ENCODE data around the gene MIGA2.

The MIGA2 gene

DNA sequence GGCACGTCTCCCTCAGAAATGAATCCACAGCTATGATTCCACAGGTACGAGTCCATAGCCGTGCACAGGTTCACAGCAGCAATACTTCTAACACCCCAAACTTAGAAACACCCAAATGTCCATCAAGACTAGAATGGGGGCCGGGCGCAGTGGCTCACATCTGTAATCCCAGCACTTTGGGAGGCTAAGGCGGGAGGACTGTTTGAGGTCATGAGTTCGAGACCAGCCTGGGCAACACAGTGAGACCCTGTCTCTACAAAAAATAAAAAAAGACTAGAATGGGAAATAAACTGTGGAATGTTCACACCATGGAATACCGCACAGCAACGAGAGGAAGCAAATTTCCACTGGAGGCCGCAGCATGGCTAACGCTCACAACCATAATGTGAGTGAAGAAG lies 40.2 kb downstream of the MIGA2 start:
- no peak for DNase-seq

DNA sequence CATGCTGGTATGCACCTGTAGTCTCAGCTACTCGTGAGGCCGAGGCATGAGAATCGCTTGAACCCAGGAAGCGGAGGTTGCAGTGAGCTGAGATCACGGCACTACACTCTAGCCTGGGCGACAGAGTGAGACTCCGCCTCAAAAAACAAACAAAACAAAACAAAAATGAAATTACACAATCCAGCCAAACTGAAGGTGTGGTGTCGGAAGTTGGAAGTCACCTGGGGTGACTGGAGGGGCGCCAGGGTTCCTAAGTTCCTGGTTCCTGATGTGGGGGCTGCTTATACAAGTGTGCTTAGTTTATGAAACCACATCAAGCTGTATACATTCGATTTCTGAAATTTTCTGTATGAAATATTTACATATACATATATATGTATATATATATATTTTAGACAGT lies 40.8 kb downstream of the MIGA2 start:
- no peak for DNase-seq

DNA sequence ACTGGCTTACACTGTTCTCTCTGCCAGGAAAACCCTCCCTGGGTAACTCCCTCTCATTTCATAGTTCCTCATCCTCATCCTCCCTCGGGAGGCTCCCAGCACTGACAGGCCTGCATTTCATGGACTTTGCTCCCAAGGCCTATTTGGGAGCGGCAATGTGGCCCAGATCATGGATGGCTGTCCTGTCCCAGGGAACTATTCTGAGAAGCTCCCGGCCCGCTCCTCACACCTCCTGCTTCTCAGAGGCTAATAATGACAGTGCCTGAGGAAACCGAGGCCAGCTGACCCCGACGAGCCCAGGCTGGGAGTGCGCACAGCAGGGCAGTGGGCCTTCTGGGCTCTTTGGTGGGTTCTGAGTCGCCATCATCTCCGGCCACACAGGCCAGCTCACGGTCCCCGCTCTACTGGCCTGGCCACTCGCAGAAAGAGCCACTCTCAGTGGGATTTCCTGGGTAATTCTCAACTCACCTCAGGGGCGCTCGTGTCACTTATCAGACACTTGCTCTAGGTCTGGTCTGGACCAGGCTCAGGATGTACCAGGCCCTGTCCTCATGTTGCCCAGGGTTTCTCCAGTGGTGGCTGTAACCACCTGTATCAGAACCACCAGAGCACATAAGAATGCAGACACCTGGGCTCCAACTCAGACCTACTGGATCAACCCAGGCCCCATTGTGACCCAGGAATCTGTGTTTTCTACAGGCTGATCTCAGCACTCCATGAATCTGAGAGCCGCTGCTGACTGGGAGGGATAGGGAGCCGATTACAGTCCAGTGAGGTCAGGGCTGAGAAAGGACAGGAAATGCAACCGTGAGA lies 42.5 kb downstream of the MIGA2 start:
- DNase-seq: no peak

DNA sequence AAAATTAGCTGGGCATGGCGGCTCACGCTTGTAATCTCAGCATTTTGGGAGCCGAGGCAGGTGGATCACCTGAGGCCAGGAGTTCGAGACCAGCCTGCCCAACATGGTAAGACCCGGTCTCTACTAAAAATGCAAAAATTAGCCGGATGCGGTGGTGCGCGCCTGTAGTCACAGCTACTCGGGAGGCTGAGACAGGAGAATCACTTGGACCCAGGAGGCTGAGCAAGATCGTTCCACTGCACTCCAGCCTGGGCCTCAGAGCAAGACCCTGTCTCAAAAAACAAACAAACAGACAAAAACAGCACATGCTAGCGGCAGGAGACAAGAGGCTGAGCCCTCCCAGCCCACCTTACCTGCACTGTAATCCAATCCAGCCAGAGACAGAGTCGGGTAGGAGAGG lies 43.4 kb downstream of the MIGA2 start:
- no peak for DNase-seq

DNA sequence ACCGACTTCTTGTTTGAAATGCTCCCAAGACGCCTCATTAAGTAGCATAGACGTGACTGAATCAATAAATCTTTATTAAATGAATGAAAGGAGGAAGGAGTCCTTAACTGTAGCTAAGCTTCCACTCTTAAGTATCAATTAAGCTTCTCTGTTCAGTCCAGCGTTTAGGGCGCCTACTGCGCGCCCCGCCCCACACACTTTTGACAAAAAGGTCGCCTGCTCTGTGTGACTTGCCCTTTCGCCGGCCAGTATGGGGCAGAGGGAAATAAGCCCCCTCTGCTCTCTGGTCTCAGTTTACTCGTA lies 43.8 kb downstream of the MIGA2 start:
- DNase-seq: no peak

DNA sequence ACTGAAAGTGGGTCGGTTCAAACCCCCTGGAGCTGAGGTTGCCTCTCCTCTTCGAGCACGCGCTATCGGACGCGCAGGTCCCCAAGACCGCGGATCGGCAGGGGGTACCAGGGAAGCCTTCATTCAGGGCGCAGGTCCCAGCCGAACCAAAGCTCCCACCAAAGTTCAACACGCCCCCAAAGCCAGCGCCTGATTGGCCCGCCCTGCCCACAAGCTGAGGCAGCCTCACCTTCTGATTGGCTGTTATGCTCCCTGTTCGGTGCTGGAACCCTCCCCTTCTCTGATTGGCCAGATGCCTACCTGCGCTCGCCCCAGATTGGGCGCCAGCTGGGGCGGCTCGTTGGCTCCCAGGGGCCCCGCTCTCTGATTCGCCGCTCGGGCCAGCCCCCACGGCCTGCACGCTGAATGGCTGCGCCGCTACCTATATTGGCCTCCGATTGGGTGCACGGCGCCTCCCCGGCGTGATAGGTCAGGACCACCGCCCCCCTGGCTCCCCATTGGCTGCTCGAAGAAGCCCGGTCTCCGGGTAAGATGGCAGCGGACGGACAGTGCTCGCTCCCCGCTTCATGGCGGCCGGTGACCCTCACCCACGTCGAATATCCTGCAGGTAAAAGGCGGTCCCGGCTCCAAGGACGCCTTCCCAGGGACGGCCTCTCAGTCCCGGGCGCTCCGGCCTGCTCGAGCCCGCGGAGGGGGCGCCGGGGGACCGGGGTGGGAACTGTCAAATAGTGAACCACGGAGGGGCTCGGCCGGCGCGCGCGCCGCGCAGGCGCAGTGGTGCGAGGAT lies 44.4 kb downstream of the MIGA2 start, which contains the start of gene DOLPP1:
Gene DOLPP1 (plus strand): TSS at position 511 of the 787 bp plus-strand sequence. CDS start 21 bp downstream, at position 532.
- DNase-seq: peak; percentile 98

DNA sequence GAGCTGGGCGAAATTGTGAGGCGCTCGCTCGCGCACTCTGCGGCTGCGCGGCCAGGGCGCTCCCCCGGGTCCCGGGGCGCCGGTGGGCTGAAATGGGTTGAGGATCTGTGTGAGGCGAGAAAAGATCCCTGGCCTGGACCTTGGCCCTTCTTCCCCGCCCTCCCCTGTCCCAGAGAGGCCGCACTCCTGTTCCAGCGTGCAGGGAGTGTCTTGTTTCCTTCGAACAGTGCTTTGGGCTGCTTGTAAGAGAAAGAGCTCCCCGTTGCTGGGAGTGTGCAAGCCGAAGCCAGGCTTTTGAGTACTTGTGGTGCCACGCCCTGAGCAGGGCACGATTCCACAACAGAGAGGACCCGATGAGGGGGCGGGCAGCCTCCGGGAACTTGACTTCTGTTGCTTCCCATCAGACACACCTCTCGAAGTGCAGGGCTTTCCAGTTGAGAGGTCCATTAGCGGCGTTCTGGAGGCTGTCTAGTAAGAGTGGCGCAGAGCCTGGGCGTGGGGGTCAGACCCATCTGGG lies 45.0 kb downstream of the MIGA2 start:
- DNase-seq: no peak

DNA sequence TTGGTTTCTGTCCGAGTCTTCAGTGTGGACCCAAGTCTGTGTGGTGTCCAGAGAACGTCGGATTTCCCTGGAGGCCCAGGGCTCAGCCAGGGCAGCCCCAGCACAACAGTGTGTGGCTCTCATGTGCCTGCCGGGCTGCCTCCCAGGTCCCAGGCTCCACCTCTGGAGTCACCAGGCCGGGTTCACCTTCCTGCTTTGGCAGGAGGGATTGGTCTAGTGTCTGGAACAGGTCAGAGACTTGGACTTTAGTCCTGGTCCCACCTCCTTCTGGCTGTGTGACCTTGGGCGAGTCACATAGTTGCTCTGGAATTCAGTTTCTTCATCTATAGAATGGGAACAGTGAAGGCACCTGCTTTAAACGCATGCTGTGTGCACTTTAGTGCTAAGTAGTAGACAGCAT lies 47.7 kb downstream of the MIGA2 start:
- DNase-seq: no peak

DNA sequence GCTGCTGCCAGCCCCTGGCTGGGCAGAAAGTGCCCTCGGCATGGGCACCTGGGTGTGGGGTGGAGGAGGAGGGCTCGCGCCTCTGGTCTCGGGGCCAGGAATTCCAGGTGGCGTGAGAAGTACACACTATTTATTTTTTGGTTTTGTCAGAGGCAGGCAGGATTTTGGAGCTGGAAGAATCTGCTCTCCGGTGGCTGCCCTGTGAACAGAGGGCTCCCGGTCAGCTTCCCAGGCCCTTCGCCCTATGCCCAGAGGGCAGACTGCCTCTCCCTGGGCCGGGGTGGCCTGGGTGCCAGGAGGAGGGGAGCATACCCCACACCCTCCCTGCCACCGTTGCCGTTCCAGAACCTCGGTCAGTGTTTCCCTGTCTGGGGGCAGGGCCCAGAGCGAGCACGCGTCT lies 52.8 kb downstream of the MIGA2 start:
- no peak for DNase-seq

DNA sequence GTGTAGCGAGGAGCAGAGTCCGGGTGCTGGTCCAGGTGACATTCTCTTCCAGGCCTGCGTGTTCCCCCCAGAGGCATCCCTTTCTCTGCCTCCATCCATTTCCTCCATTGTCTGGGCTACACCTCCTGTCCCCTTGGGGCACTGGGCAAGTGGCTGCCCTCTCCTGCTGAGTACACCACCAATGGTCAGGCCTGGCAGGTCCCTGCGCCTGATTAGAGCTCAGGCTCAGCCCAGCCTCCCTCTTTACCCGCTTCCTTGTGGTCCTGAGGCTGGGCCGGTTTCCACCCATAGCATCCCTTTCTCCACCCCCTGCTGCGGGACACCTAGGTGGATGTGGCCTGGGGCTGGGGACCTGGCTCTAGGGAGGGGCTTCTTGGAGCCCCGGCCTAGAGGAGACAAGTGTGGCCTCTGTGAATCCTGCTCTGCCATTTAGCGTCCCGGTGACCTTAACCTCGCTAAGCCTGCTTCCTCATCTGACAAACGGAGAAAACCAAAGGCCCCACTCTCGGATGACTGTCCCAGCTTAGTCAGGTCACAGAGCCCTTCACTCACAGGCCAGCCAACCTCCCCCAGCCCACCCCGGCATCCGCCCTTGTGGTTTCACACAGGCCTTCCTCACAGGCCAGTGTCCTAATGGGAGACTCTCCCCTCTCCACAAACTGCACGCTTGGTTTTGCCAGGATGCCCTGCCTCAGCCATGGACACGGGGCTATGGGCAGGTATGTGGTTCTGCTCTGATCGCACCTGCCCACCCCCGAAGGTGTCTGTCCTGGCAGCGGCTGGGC lies 57.4 kb downstream of the MIGA2 start:
- no peak for DNase-seq

DNA sequence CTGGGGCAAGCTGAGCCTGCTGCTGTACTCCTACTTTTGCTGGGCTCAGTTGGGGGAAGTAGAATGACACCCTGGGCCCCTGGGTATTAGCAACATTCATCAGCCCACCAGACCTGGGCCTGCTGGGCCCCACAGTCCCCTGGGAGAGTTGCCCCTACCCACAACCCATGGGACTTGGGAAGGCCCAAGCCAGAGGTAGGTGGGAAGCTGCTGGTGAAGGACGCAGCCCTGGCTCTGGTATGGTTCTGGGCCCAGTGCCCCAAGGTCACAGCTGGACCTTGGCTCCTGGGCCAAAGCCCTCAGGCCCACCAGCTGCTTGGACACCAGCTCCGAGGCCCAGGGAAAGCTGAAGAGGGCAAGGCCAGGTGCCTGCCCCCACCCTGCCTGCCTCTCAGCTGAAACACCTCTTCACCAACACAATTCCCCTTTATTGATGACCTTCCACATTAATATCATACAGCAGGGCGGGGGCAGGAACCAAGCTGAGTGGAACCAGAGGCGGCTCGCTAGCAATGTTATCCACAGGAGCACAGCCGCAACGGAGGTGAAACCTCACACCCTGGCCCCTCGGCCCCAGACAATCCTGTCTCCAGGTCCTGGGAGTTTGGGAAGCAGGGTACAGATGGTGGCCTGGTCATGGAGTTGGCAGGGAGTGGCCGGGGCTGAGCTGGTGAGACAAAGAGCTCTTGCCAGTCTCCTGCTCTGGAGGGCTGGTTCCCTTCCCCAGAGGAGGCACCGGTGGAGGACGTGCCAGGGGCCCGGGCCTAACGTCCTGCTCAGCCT lies 58.2 kb downstream of the MIGA2 start:
- no peak for DNase-seq

DNA sequence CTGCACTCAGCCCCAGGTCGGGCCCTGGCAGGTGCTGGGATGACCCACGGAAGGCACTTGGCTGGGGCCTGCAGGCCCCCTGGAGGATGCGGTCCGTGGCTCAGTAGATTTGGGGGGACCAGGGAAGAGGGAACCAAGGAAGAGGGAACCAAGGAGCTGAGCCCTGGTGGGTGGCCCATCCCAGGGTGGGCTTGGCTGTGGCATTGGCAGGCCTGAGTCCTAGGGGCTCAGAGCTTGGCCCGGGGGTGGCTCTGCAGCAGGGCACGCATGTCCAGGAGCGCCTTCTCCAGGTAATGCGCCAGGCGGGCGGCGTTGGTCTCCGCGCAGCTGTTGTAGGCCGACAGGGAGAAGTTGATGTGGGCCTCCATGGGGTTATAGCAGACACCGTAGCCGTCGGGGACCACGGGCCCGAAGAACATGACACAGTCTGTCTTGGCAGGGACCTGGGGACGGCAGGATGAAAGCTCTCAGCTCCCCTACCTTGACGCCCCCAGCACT lies 58.8 kb downstream of the MIGA2 start:
- DNase-seq: no peak

DNA sequence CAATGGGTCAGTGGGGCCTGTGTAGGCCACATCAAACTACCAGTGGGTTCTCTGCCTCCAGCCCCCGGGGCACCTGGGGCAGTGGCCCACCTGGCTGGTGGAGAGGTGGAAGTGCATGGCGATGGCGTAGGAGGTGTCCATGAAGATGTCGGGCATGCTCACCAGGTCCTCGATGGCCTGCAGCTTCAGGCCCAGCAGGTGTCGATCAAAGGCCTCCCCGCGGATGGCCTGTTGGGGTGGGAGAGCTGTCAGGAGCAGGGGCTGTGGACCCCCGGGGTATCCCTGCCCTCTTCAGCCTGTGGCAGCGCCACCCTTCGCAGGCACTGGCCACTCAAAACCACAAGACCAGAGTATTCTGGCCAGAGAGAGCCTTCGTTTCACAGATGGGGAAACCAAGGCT lies 59.5 kb downstream of the MIGA2 start:
- DNase-seq: no peak

DNA sequence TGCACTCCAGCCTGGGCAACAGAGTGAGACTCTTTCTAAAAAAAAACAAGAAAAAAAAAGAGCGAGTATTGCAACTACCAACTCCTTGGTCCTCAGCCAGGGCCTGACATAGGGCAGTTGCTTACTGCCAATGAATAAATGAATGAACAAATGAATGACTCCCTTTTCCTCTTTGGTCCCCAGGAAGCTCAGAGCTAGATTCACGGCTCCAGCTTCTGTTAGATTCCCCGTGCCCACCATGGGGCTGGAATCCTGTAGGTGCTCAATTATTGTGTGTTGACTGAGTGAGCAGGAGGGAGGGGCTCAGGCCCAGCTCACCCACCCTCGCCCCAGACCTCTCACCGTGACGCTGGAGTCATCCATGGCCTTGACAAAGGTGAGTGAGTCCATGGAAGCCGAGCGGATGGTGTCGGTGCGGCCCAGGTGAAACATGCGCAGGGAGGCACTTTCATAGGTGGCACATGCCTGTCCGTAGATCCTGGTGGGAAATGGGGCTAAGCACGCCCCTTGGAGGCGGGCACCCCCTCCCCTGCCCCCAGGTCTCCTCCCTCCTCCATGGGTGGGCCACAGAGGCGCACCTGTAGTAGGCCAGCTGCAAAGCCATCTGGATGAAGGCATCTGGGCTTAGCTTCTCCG lies 61.4 kb downstream of the MIGA2 start:
- DNase-seq: no peak

DNA sequence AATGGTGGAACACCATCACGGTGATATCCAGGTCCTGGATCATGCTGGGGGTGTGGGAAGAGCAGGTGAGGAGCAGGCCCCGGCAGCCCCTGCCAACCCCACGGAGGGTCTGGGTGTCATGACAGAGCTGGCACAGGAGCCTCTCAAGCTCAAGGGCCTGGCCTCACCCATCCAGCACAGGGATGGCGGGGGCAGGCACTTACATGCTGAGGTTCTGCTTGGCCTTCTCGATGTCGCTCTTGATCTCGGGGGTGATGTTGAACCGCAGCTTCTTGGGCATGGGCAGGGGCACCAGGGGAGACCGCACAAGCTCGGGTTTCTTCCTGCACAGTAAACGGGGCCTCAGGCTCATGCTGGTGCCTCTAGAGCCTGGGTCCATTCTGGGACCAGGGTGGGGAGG lies 61.9 kb downstream of the MIGA2 start:
- no peak for DNase-seq

DNA sequence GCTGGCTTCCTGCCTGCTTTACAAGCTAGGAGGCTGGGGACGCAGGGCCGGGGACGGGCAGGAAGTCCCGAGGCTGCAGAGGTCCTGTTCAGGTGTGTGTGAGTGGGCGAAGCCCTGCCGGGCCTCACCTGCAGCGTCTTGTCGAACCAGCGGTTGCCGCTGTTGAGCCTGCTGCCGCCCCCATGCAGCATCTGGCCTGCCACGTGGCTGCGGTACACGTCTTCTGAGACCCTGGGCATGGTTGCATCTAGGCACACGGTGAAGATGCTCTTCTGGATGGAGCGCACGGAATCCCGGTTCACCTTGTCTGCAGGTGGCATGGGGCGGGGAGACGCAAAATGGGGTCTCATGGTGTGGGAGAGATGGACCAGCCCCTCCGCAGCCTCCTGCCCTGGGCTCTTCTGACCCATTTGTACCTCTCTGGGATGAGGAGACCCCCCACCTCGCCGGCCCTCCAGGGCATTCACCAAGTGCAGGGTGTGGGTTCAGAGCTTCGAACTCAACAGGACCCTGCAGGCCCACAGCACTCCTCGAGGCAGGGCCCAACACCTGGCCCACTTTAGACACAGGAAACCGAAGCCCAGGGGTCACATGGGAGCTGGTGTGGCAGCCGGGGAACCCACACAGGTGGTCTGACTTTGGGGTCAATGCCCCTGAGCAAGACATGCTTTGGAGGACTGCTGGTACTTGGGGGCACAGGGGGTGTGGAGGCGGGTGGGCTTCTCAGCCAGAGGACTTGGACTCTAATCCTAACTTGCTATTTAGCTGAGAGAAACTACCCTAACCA lies 64.2 kb downstream of the MIGA2 start:
- no peak for DNase-seq

DNA sequence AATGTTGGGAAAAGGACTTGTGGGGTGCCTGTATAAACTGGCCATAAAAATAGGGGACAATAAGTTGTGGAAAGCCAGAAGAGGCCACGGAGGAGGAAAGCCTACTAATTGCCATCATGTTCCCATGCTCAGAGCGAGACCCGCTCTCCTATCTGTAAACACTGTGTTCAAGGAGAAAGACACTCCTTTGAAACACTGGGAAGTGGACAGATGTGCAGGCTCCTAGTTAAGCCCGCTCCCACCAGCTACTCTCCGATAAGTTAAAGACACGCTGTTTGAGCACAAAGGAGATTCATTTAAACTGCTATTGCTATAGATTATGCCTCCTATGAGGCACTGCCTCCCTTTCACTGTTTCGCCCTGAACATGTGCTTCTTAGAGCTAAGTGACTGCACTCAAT lies 64.9 kb downstream of the MIGA2 start:
- DNase-seq: no peak

DNA sequence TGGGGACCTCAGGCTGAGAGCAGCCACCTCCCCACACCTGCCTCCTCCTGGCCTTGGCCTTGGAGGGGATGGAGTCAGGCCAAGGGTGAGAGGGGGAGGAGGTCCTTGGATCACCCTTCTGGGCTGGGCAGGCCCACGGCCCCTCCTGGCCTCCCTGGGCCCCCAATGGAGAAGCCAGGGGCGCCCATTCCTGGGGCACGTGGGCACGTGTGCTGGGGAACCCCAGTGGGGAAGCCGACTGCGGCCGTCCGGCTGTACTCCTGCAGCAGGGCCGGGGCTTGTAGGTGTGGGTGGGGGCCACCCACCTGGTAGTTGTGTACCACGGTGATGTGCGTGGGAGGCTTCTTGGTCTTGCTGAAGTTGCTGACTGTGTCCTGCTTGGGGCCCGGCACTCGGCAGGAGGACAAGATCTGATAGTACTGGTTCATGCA lies 65.7 kb downstream of the MIGA2 start:
- DNase-seq: no peak

DNA sequence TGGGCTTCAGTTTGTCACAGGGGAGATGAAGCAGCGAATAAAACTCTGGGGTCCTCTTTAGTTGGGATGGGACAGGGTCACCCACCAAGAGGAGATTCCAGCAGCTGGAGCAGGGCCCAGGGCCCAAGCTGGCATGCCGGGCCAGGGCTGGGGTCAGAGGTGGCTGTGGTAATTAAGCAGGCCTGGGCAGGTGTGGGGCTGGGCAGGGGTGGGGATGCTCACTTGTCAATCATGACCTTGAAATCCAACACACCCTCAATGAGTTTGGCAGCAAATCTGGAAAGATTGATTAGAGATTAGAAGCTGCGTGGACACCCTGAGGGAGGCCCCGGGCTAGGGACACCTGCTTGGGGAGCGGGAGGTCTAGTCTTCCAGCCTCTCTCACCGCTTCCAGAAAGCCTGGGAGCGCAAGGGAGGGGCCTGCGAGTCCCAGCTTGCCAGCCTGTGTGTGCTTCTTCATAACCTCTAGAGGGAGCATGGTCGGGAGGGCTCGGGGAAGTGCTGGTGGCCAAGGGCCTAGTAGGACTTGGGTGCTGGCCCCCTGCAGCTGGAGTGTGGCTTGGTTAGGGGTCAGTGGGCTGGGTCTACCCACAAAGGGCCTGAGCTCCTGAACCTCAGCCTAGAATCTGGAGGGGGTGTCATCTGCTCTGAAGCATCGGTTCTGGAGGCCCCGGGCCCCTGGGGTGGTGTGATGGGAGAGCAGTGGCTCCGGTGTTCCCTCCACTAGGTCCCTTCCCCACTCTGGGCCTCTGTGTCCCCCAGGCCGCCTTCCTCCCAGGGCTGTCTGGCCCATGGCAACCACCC lies 66.6 kb downstream of the MIGA2 start:
- peak; percentile 36 for DNase-seq

DNA sequence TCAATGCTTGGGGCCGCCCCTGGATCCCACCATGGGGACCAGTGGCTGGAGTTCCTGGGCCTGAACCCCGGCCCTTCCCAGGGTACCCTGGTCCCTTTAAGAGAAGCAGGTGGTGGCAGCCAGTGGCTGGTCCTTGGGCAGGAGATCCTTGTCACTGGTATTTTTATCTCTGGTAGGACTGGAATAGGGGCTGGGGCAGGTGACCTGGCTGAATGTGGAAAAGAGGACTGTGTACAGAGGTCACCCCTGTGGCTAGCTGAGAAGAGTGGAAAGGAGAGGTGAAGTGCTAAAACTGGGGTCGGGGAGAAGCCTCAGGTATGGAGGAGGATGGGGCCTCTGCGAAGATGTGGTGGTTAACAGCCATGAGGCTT lies 67.2 kb downstream of the MIGA2 start:
- no peak for DNase-seq

Measured in retina (tissue), 1 donor.